Measurements from ENCODE around the gene TBX1. TPM values are rescaled to one million over a fixed set of nuclear protein-coding genes. Genes with fewer than 3 reads are reported as not detected.

TBX1 gene
- 2.4 and 3.4 TPM in 2 replicates for total RNA-seq (ENCODE audit: low replicate concordance)
- long read RNA-seq, partial matches to known transcripts, result 0 of 2 reads
- long read RNA-seq, other reads (novel, unspliced or antisense), result 2 of 2 reads

- TF ChIP-seq CTCF (conservative IDR thresholded peaks at IDR 0.05), result no peak
- Mint-ChIP-seq H3K9me3 (no peaks in the 10 kb centered on the region), H3K36me3 (peaks cover 4% of the 10 kb centered on the region), H3K4me3 (peak within 1 kb of the TSS; percentile 84), H3K4me1 (ENCODE audit: unreplicated experiment) (peaks cover 18% of the 10 kb centered on the region), H3K27me3 (peaks cover 80% of the 10 kb centered on the region), H3K27ac (peak within 1 kb of the TSS; percentile 55)
- no peak for DNase-seq (ENCODE audit: extremely low spot score, unreplicated experiment)
These were observed at the start of gene TBX1 for GRCh38 chr22:19760058-19760950. TBX1 (plus strand) TSS chr22:19760778; CDS start chr22:19760844, 66 bp downstream.

GRCh38 chr22:19713245-19713644 lies 47.3 kb upstream of the TBX1 start:
- DNase-seq (ENCODE audit: extremely low spot score, unreplicated experiment), result no peak
- H3K4me3 Mint-ChIP-seq, result peak overlapping the region; percentile 85
- no peaks in the 10 kb centered on the region for H3K9me3 Mint-ChIP-seq
- no peaks in the 10 kb centered on the region for H3K4me1 Mint-ChIP-seq (ENCODE audit: unreplicated experiment)
- no peak for TF ChIP-seq CTCF (conservative IDR thresholded peaks at IDR 0.05)
- peaks cover 6% of the 10 kb centered on the region for H3K27me3 Mint-ChIP-seq
- H3K27ac Mint-ChIP-seq, result no peak overlapping the region
- H3K36me3 Mint-ChIP-seq, result no peaks in the 10 kb centered on the region

GRCh38 chr22:19713650-19714311 lies 46.8 kb upstream of the TBX1 start:
- H3K27me3 Mint-ChIP-seq, result peaks cover 6% of the 10 kb centered on the region
- peak; percentile 34 for TF ChIP-seq CTCF (conservative IDR thresholded peaks at IDR 0.05)
- H3K4me3 Mint-ChIP-seq, result peak overlapping the region; percentile 85

GRCh38 chr22:19714312-19715187 lies 46.0 kb upstream of the TBX1 start, which contains the start of gene SEPTIN5:
SEPTIN5 (plus strand) TSS chr22:19714503; CDS start chr22:19714589, 86 bp downstream.
- no peak for TF ChIP-seq CTCF (conservative IDR thresholded peaks at IDR 0.05)
- H3K27ac Mint-ChIP-seq, result no peak within 1 kb of the TSS
- DNase-seq (ENCODE audit: extremely low spot score, unreplicated experiment), result no peak
- no peaks in the 10 kb centered on the region for H3K4me1 Mint-ChIP-seq (ENCODE audit: unreplicated experiment)
- no peaks in the 10 kb centered on the region for H3K9me3 Mint-ChIP-seq
- H3K36me3 Mint-ChIP-seq, result no peaks in the 10 kb centered on the region
- H3K4me3 Mint-ChIP-seq, result peak within 1 kb of the TSS; percentile 85
- peaks cover 8% of the 10 kb centered on the region for H3K27me3 Mint-ChIP-seq

More at GRCh38 chr22:19713650-19714311, 46.8 kb upstream of the TBX1 start:
- no peaks in the 10 kb centered on the region for H3K36me3 Mint-ChIP-seq
- no peaks in the 10 kb centered on the region for H3K9me3 Mint-ChIP-seq
- DNase-seq (ENCODE audit: extremely low spot score, unreplicated experiment), result no peak
- H3K4me1 Mint-ChIP-seq (ENCODE audit: unreplicated experiment), result no peaks in the 10 kb centered on the region
- H3K27ac Mint-ChIP-seq, result no peak overlapping the region
